Measurements from ENCODE around the gene PDE6H. TPM values are rescaled to one million over a fixed set of nuclear protein-coding genes. Genes with fewer than 3 reads are reported as not detected.

Gene PDE6H
- total and polyA plus RNA-seq, 4 donors = not detected

- H3K9me3 ChIP-seq (ENCODE audit: control insufficient read depth in 4 of 4, low read length in 3 of 4) = no peaks in the 10 kb centered on the region
- H3K27me3 ChIP-seq (ENCODE audit: control insufficient read depth in 4 of 4, insufficient read depth in 4 of 4, low read length in 3 of 4) = no peaks in the 10 kb centered on the region
- no peak overlapping the region for H3K9ac ChIP-seq (ENCODE audit: low read depth in 1 of 2, low read length in 2 of 2)
- peaks cover 0 to 7% (median 0%) of the 10 kb centered on the region in 4 donors for H3K4me1 ChIP-seq (ENCODE audit: control insufficient read depth in 4 of 4, insufficient read depth in 4 of 4, low read length in 3 of 4)
- H3K27ac ChIP-seq (ENCODE audit: low read depth in 1 of 2, low read length in 2 of 2) = no peak overlapping the region
- DNase-seq (ENCODE audit: low spot score) = no peak
- H3K36me3 ChIP-seq (ENCODE audit: control insufficient read depth in 4 of 4, insufficient read depth in 3 of 4, low read depth in 1 of 4, low read length in 3 of 4) = no peaks in the 10 kb centered on the region
- no peak for TF ChIP-seq CTCF (IDR thresholded peaks at IDR 0.05; ENCODE audit: low read depth, low read length, missing input control)
- no peak for TF ChIP-seq ZBTB33 (IDR thresholded peaks at IDR 0.05)
- no peak for TF ChIP-seq SP1 (IDR thresholded peaks at IDR 0.05)
- no peak for TF ChIP-seq EGR1 (IDR thresholded peaks at IDR 0.05; ENCODE audit: low read depth in 2 of 2)
- TF ChIP-seq MAX (IDR thresholded peaks at IDR 0.05) = no peak
- no peak for TF ChIP-seq HNF4A (conservative IDR thresholded peaks at IDR 0.05)
- TF ChIP-seq JUND (IDR thresholded peaks at IDR 0.05) = no peak
- no peak for TF ChIP-seq NR2F2 (IDR thresholded peaks at IDR 0.05)
- TF ChIP-seq REST (IDR thresholded peaks at IDR 0.05) = no peak
- no peak for TF ChIP-seq GABPA (IDR thresholded peaks at IDR 0.05 in 1 of 2, conservative IDR thresholded peaks at IDR 0.05 in 1 of 2)
- no peak for TF ChIP-seq FOXA2 (IDR thresholded peaks at IDR 0.05)
- no peak for TF ChIP-seq FOXA1 (IDR thresholded peaks at IDR 0.05)
- no peak for TF ChIP-seq RAD21 (IDR thresholded peaks at IDR 0.05)
- no peak for TF ChIP-seq HNF4G (IDR thresholded peaks at IDR 0.05)
- no peak for TF ChIP-seq TAF1 (conservative IDR thresholded peaks at IDR 0.05)
- WGBS = 95% methylated on average over 3 of the region's 3 CpGs
- H3K4me3 ChIP-seq (ENCODE audit: low read depth in 1 of 3, low read length in 3 of 3) = no peak overlapping the region
Observed at GRCh38 chr12:14992673-14993072, 19.8 kb downstream of the PDE6H start.

- DNase-seq (ENCODE audit: low spot score) = no peak
- TF ChIP-seq YY1 (IDR thresholded peaks at IDR 0.05) = no peak
- no peak for TF ChIP-seq GABPA (IDR thresholded peaks at IDR 0.05 in 1 of 2, conservative IDR thresholded peaks at IDR 0.05 in 1 of 2)
- H3K36me3 ChIP-seq (ENCODE audit: control insufficient read depth in 4 of 4, insufficient read depth in 3 of 4, low read depth in 1 of 4, low read length in 3 of 4) = no peaks in the 10 kb centered on the region
- WGBS = 84% methylated on average over 5 of the region's 5 CpGs
- no peak overlapping the region for H3K4me3 ChIP-seq (ENCODE audit: low read depth in 1 of 3, low read length in 3 of 3)
- H3K27me3 ChIP-seq (ENCODE audit: control insufficient read depth in 4 of 4, insufficient read depth in 4 of 4, low read length in 3 of 4) = no peaks in the 10 kb centered on the region
- no peak overlapping the region for H3K9ac ChIP-seq (ENCODE audit: low read depth in 1 of 2, low read length in 2 of 2)
- no peak overlapping the region for H3K27ac ChIP-seq (ENCODE audit: low read depth in 1 of 2, low read length in 2 of 2)
- H3K9me3 ChIP-seq (ENCODE audit: control insufficient read depth in 4 of 4, low read length in 3 of 4) = no peaks in the 10 kb centered on the region
- peaks cover 0 to 7% (median 0%) of the 10 kb centered on the region in 4 donors for H3K4me1 ChIP-seq (ENCODE audit: control insufficient read depth in 4 of 4, insufficient read depth in 4 of 4, low read length in 3 of 4)
Observed at GRCh38 chr12:14993117-14993516, 20.3 kb downstream of the PDE6H start.

Data from liver (tissue), 9 donors.